Pulmonary artery endothelial cell (primary cell): Measurements from ENCODE around the gene ABCA9. TPM values are rescaled to one million over a fixed set of nuclear protein-coding genes. Genes with fewer than 3 reads are reported as not detected.

Source experiments
- DNase-seq: peaks from one replicate; pipeline ENCODE4 v3.0.0-alpha.2; 2011; ENCODE audit warnings: low read depth, low spot score
- total RNA-seq: library from RNA; depleted of rRNA; stranded (reverse); fragments of >200 nt; gene quantifications from 2 replicates; pipeline ENCODE4 v1.2.3, GENCODE V29; 2014

Gene ABCA9
- total RNA-seq, 1 donor from 2014 or later = 5.7 TPM

GRCh38 chr17:69069226-69069750 lies 8.6 kb upstream of the ABCA9 start:
- no peak for DNase-seq

GRCh38 chr17:69067274-69068047 lies 6.7 kb upstream of the ABCA9 start:
- no peak for DNase-seq

- no peak for DNase-seq
Measured at GRCh38 chr17:69066482-69066881, 5.8 kb upstream of the ABCA9 start.

- DNase-seq = no peak
Measured at GRCh38 chr17:69065113-69065512, 4.4 kb upstream of the ABCA9 start.

- no peak for DNase-seq
Measured at GRCh38 chr17:69064476-69064875, 3.7 kb upstream of the ABCA9 start.

- DNase-seq = no peak
Measured at GRCh38 chr17:69064001-69064400, 3.3 kb upstream of the ABCA9 start.

GRCh38 chr17:69062860-69063581 lies 2.3 kb upstream of the ABCA9 start:
- DNase-seq = no peak

GRCh38 chr17:69061721-69062556 lies 1.2 kb upstream of the ABCA9 start:
- no peak for DNase-seq

GRCh38 chr17:69059458-69060175 lies 1.1 kb downstream of the ABCA9 start:
- no peak for DNase-seq

GRCh38 chr17:69058165-69058564 lies 2.6 kb downstream of the ABCA9 start:
- no peak for DNase-seq

GRCh38 chr17:69057280-69057679 lies 3.4 kb downstream of the ABCA9 start:
- no peak for DNase-seq

- DNase-seq = no peak
Measured at GRCh38 chr17:69056179-69056823, 4.4 kb downstream of the ABCA9 start.

- DNase-seq = no peak
Measured at GRCh38 chr17:69055334-69055733, 5.4 kb downstream of the ABCA9 start.

- peak; percentile 52 for DNase-seq
Measured at GRCh38 chr17:69050999-69051775, 9.5 kb downstream of the ABCA9 start.

- no peak for DNase-seq
Measured at GRCh38 chr17:69048634-69049033, 12.1 kb downstream of the ABCA9 start.

GRCh38 chr17:69047368-69048263 lies 13.1 kb downstream of the ABCA9 start:
- peak; percentile 98 for DNase-seq

- DNase-seq = no peak
Measured at GRCh38 chr17:69046121-69046807, 14.5 kb downstream of the ABCA9 start.

GRCh38 chr17:69045646-69046045 lies 15.1 kb downstream of the ABCA9 start:
- no peak for DNase-seq
